ENCODE results near the gene TTI1.

TTI1 gene

GRCh38 chr20:37945091-37945547 lies 88.1 kb downstream of the TTI1 start:
- no peak for DNase-seq (ENCODE audit: low read depth)
- H3K4me3 ChIP-seq (ENCODE audit: low read depth, low read length), result no peak overlapping the region
- TF ChIP-seq CTCF (IDR thresholded peaks at IDR 0.05; ENCODE audit: insufficient read depth, low read depth, low read length, missing control alignments), result no peak

- TF ChIP-seq CTCF (IDR thresholded peaks at IDR 0.05; ENCODE audit: insufficient read depth, low read depth, low read length, missing control alignments), result no peak
- no peak overlapping the region for H3K4me3 ChIP-seq (ENCODE audit: low read depth, low read length)
- DNase-seq (ENCODE audit: low read depth), result no peak
Observed at GRCh38 chr20:37944456-37944981, 88.7 kb downstream of the TTI1 start.

- H3K4me3 ChIP-seq (ENCODE audit: low read depth, low read length), result no peak overlapping the region
- no peak for DNase-seq (ENCODE audit: low read depth)
- no peak for TF ChIP-seq CTCF (IDR thresholded peaks at IDR 0.05; ENCODE audit: insufficient read depth, low read depth, low read length, missing control alignments)
Observed at GRCh38 chr20:37943501-37944455, 89.5 kb downstream of the TTI1 start.

- DNase-seq (ENCODE audit: low read depth), result no peak
- no peak overlapping the region for H3K4me3 ChIP-seq (ENCODE audit: low read depth, low read length)
- TF ChIP-seq CTCF (IDR thresholded peaks at IDR 0.05; ENCODE audit: insufficient read depth, low read depth, low read length, missing control alignments), result no peak
Observed at GRCh38 chr20:37943033-37943432, 90.2 kb downstream of the TTI1 start.

GRCh38 chr20:37941992-37942391 lies 91.3 kb downstream of the TTI1 start:
- no peak overlapping the region for H3K4me3 ChIP-seq (ENCODE audit: low read depth, low read length)
- TF ChIP-seq CTCF (IDR thresholded peaks at IDR 0.05; ENCODE audit: insufficient read depth, low read depth, low read length, missing control alignments), result no peak
- no peak for DNase-seq (ENCODE audit: low read depth)

- DNase-seq (ENCODE audit: low read depth), result no peak
- no peak for TF ChIP-seq CTCF (IDR thresholded peaks at IDR 0.05; ENCODE audit: insufficient read depth, low read depth, low read length, missing control alignments)
- no peak overlapping the region for H3K4me3 ChIP-seq (ENCODE audit: low read depth, low read length)
Observed at GRCh38 chr20:37941332-37941731, 91.9 kb downstream of the TTI1 start.

Data from GM12865 (cell line).